DND-41 (cell line): ENCODE measurements around the gene ZNF207.

ENCODE experiments used
- ATAC-seq: fragments of 200-7000 bp; cut with Tn5 transposase; 3 replicates; pipeline ENCODE4 v1.9.1; 2021; ENCODE audit warnings: low read depth; ENCODE audit not compliant: insufficient read depth
- DNase-seq: peaks from one replicate; pipeline ENCODE4 v3.0.0-alpha.2; 2020
- H2AFZ ChIP-seq: 2 replicates; pipeline ENCODE4 v1.6.0; 2012; ENCODE audit warnings: low read depth, low read length
- H3K27ac ChIP-seq: 2 replicates; pipeline ENCODE4 v1.5.1; 2012; ENCODE audit warnings: low read length, inconsistent platforms
- H3K27me3 ChIP-seq: fragments of 200-600 bp; sonication (generic); 2 replicates; pipeline ENCODE4 v1.6.0; 2012; ENCODE audit warnings: low read length, mild to moderate bottlenecking, inconsistent platforms; ENCODE audit not compliant: insufficient read depth, poor library complexity
- H3K36me3 ChIP-seq: 2 replicates; pipeline ENCODE4 v1.5.1; 2012; ENCODE audit warnings: low read length, inconsistent platforms; ENCODE audit not compliant: insufficient read depth
- H3K4me1 ChIP-seq: 2 replicates; pipeline ENCODE4 v1.5.1; 2012; ENCODE audit warnings: mild to moderate bottlenecking, low read length; ENCODE audit not compliant: insufficient read depth
- H3K4me2 ChIP-seq: 2 replicates; pipeline ENCODE4 v1.6.0; 2012; ENCODE audit warnings: mild to moderate bottlenecking, moderate library complexity, low read length, inconsistent platforms; ENCODE audit not compliant: insufficient read depth
- H3K4me3 ChIP-seq, 2 experiments: fragments of 200-600 bp in 1 of 2; shearing (Covaris generic) in 1 of 2; 2 replicates each; pipeline ENCODE4 v1.5.1; 2012 to 2016; ENCODE audit warnings: inconsistent platforms in 2 of 2, low read length in 2 of 2, mild to moderate bottlenecking in 2 of 2, low read depth in 1 of 2, moderate library complexity in 1 of 2
- H3K79me2 ChIP-seq: 2 replicates; pipeline ENCODE4 v1.6.0; 2012; ENCODE audit warnings: low read length, inconsistent platforms; ENCODE audit not compliant: insufficient read depth
- H3K9ac ChIP-seq: 2 replicates; pipeline ENCODE4 v1.6.0; 2012; ENCODE audit warnings: low read depth, mild to moderate bottlenecking, inconsistent platforms, low read length, moderate library complexity
- H3K9me3 ChIP-seq: 2 replicates; pipeline ENCODE4 v1.5.1; 2012; ENCODE audit warnings: low read length, moderate library complexity, mild to moderate bottlenecking, inconsistent platforms; ENCODE audit not compliant: insufficient read depth, severe bottlenecking
- H4K20me1 ChIP-seq: 2 replicates; pipeline ENCODE4 v1.6.0; 2012; ENCODE audit warnings: low read length; ENCODE audit not compliant: insufficient read depth
- CTCF ChIP-seq: IDR thresholded peaks from 2 replicates; pipeline ENCODE4 v1.5.1; 2012; ENCODE audit warnings: borderline replicate concordance, low read length, moderate library complexity, mild to moderate bottlenecking; ENCODE audit not compliant: poor library complexity, severe bottlenecking; ENCODE audit errors: extremely low read depth
- EZH2 ChIP-seq: IDR thresholded peaks from 3 replicates; pipeline ENCODE4 v1.6.1; 2012; ENCODE audit warnings: borderline replicate concordance, low read depth, mild to moderate bottlenecking, moderate library complexity, low read length, inconsistent platforms; ENCODE audit not compliant: severe bottlenecking

ZNF207 gene

DNA sequence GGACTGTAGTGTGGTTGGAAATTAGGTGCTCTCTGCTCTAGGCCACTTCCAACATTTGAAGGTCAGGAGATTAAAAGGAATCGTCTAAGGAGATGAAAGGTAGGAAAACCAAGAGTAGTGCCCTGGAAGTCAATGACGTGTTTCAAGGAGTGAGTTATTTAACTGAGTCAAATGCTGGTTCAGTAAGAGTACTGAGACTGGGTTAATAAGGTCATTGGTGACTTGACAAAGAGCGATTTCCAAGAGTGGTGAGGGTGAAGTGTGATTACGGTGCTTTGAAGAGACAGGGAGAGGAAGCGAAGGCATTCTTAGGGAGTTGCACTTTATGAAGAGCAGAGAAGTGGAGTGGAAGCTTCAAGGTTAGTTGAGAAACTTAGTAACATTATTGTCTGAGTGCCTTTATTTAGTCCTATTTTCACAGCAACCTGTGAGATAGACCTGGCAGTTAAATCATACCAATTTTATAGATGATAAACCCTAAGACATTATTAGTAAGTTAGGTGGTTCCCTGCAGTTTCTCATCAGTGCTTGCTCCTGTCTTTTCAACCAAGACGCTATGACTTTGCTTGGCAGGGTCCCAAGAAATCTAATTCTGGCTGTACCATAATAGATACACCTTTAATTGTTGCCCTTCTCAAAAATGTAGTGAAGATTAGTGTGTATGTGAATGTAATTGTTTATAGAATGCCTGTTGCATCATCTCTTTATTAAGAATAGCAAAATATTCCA, 5.9 kb downstream of the ZNF207 start:
- Histone ChIP-seq H3K27ac (no peak overlapping the region), H3K4me3 (peak overlapping the region in 1 of 2 experiments; percentile 40; a peak in 1 of 4 replicates), H4K20me1 (peaks cover 92% of the 10 kb centered on the region), H3K9me3 (no peaks in the 10 kb centered on the region), H2AFZ (no peak overlapping the region), H3K36me3 (peaks cover 97% of the 10 kb centered on the region), H3K9ac (no peak overlapping the region), H3K79me2 (peaks cover 100% of the 10 kb centered on the region), H3K4me1 (peaks cover 62% of the 10 kb centered on the region), H3K27me3 (no peaks in the 10 kb centered on the region), H3K4me2 (peak overlapping the region; percentile 74)
- TF ChIP-seq CTCF (no peak), EZH2 (no peak)
- DNase-seq (no peak), ATAC-seq (no peak)

- Histone ChIP-seq H2AFZ (no peak overlapping the region), H3K4me3 (0 out of 4 replicates have a peak overlapping the region, but pooled peaks of 1 of the 2 experiments have one; percentile 16), H3K27ac (no peak overlapping the region), H3K27me3 (no peaks in the 10 kb centered on the region), H3K79me2 (peaks cover 100% of the 10 kb centered on the region), H4K20me1 (peaks cover 92% of the 10 kb centered on the region), H3K4me2 (peak overlapping the region; percentile 74), H3K9ac (no peak overlapping the region), H3K36me3 (peaks cover 97% of the 10 kb centered on the region), H3K4me1 (peaks cover 60% of the 10 kb centered on the region), H3K9me3 (no peaks in the 10 kb centered on the region)
- TF ChIP-seq CTCF (no peak), EZH2 (no peak)
- DNase-seq (no peak), ATAC-seq (no peak)
These were observed 6.4 kb downstream of the ZNF207 start for GRCh38 chr17:32356378-32356743.

DNA sequence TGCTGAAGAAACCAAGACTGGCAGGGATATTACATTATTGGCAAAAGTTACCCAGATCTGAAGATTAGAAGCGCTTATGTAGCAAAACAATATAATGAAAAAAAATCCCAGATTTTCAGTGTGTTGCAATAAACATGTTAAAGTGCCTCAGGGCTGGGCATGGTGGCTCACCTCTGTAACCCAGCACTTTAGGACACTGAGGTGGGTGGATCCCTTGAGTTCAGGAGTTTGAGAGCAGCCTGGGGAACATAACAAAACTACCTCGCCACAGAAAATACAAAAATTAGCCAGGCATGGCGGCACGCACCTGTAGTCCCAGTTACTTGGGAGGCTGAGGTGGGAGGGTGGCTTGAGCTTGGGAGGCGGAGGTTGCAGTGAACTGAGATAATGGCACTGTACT, 6.8 kb downstream of the ZNF207 start:
- H3K4me2 ChIP-seq: peak overlapping the region; percentile 74
- H3K27me3 ChIP-seq: no peaks in the 10 kb centered on the region
- ATAC-seq: no peak
- H3K4me3 ChIP-seq: peak overlapping the region in 1 of 2 experiments; percentile 16; a peak in 1 of 4 replicates
- TF ChIP-seq CTCF: no peak
- no peak for TF ChIP-seq EZH2
- H3K36me3 ChIP-seq: peaks cover 97% of the 10 kb centered on the region
- H4K20me1 ChIP-seq: peaks cover 90% of the 10 kb centered on the region
- H3K9me3 ChIP-seq: no peaks in the 10 kb centered on the region
- H2AFZ ChIP-seq: no peak overlapping the region
- no peak for DNase-seq
- peaks cover 100% of the 10 kb centered on the region for H3K79me2 ChIP-seq
- no peak overlapping the region for H3K27ac ChIP-seq
- H3K4me1 ChIP-seq: peaks cover 56% of the 10 kb centered on the region
- H3K9ac ChIP-seq: no peak overlapping the region
